KOPT-K1 (cell line): ENCODE measurements around the gene NME3.
A peak's percentile ranks its signal among the peaks of the same experiment; 100 is the strongest.

Experiments used
- H3K27ac ChIP-seq: fragments of 200-600 bp; sonication (generic); 2 replicates; pipeline ENCODE4 v1.5.1; 2016; ENCODE audit warnings: antibody characterized with exemption, mild to moderate bottlenecking, low read depth, low read length; ENCODE audit not compliant: poor library complexity, severe bottlenecking
- H3K36me3 ChIP-seq: fragments of 200-600 bp; sonication (generic); 2 replicates; pipeline ENCODE4 v1.5.1; 2017; ENCODE audit warnings: antibody characterized with exemption, mild to moderate bottlenecking, low read length, moderate library complexity; ENCODE audit not compliant: insufficient read depth
- H3K9me3 ChIP-seq: fragments of 200-600 bp; sonication (generic); 2 replicates; pipeline ENCODE4 v1.5.1; 2017; ENCODE audit warnings: antibody characterized with exemption, low read length, mild to moderate bottlenecking; ENCODE audit not compliant: insufficient read depth, poor library complexity, severe bottlenecking

Gene NME3

GRCh38 chr16:1771188-1771863 is at the start of gene NME3:
Gene NME3 (minus strand): TSS chr16:1771543. CDS start chr16:1771534, 9 bp downstream.
- Histone ChIP-seq H3K36me3 (peaks cover 52% of the 10 kb centered on the region; the same call in 1 of the 2 replicates), H3K27ac (peak within 1 kb of the TSS; percentile 85), H3K9me3 (no peaks in the 10 kb centered on the region)

DNA sequence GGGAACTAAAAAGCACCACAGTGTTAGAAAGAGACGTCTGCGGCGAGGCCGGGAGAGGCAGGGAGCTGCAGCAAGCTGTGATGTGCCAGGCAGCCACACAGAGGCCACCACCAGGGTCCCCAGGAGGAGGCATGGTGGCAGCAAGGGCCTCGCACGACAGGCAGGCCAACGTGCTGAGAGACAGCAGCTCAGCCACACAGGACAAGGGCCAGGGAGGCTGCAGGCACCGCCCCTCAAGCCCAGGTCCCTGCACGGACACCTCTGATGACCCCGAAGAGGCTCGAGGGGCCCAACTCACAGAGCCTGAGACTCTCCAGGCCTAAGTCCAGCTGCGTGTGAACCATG is 49.6 kb upstream of the NME3 start:
- Histone ChIP-seq H3K9me3 (no peaks in the 10 kb centered on the region), H3K27ac (no peak overlapping the region), H3K36me3 (peaks cover 24% of the 10 kb centered on the region)

DNA sequence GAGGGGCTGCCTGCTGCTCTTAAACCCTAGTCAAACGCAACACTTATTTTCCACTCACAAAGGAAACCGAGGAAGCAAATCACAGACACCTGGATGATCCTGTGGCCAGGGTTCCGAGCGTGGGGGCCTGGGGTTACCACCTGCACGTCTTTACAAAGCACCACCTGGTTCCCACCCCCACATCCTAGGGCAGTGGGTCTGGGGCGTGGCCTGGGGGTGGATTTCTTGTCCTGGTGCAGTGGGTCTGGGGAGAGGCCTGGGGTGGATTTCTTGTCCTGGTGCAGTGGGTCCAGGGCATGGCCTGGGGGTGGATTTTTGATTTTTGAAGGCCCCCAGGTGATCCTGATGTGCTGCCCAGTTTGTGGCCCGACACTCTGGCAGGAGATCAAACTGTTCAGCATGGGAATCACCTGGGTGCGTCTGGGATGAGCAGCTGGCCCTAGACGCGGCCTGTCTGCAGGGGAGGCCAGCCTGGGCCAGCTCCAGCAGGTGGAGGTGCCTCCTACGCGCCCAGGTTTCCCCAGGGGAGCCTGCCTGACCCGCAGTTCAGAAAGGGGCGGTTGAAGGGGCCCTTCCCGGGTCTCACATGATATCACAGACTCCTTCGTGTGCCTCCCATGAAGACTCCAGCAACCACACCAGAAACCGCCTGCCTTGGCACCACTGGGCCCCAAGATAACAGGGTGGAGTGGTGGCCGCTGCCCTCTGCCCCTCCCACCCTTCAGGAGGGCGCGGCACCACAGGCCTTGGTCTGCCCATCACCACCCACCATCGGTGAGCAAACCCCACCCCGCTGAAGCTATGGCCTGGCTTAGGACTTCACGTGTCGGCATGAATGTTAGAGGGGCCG is 49.0 kb upstream of the NME3 start:
- Histone ChIP-seq H3K27ac (no peak overlapping the region), H3K9me3 (no peaks in the 10 kb centered on the region), H3K36me3 (peaks cover 24% of the 10 kb centered on the region)

DNA sequence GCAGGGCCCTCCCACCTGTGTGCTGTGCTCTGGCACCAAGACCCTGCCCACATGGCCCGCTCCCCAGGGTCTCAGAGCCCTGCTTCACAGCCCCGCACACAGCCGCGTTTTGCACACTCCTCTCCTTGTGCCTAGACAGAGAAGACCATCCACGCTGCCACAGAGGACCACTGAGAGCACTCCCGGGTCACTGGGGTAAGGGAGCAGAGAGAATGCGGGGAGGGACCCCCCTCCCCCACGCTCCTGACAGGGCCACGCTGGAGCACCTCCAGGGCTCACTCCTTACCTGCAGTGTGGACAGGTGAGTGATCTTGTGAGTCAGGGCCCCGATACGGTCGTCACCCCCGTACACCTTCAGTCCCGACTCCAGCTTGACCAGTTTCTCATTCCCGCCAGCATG is 48.3 kb upstream of the NME3 start:
- H3K36me3 ChIP-seq: peaks cover 24% of the 10 kb centered on the region
- H3K27ac ChIP-seq: no peak overlapping the region
- no peaks in the 10 kb centered on the region for H3K9me3 ChIP-seq

GRCh38 chr16:1818873-1819525 is 47.7 kb upstream of the NME3 start:
- peaks cover 27% of the 10 kb centered on the region for H3K36me3 ChIP-seq
- no peaks in the 10 kb centered on the region for H3K9me3 ChIP-seq
- H3K27ac ChIP-seq: no peak overlapping the region

- H3K36me3 ChIP-seq: peaks cover 33% of the 10 kb centered on the region
- H3K9me3 ChIP-seq: no peaks in the 10 kb centered on the region
- H3K27ac ChIP-seq: no peak overlapping the region
These were observed 47.0 kb upstream of the NME3 start for GRCh38 chr16:1818204-1818872.

GRCh38 chr16:1817716-1818115 is 46.4 kb upstream of the NME3 start:
- Histone ChIP-seq H3K36me3 (peaks cover 32% of the 10 kb centered on the region), H3K9me3 (no peaks in the 10 kb centered on the region), H3K27ac (no peak overlapping the region)

- peaks cover 28% of the 10 kb centered on the region for H3K36me3 ChIP-seq
- H3K9me3 ChIP-seq: no peaks in the 10 kb centered on the region
- H3K27ac ChIP-seq: no peak overlapping the region
These were observed 45.9 kb upstream of the NME3 start for GRCh38 chr16:1817276-1817589.

GRCh38 chr16:1816396-1817275 is 45.3 kb upstream of the NME3 start:
- no peak overlapping the region for H3K27ac ChIP-seq
- H3K9me3 ChIP-seq: no peaks in the 10 kb centered on the region
- peaks cover 22% of the 10 kb centered on the region for H3K36me3 ChIP-seq

GRCh38 chr16:1815461-1815860 is 44.1 kb upstream of the NME3 start:
- H3K27ac ChIP-seq: no peak overlapping the region
- H3K9me3 ChIP-seq: no peaks in the 10 kb centered on the region
- peaks cover 20% of the 10 kb centered on the region for H3K36me3 ChIP-seq

DNA sequence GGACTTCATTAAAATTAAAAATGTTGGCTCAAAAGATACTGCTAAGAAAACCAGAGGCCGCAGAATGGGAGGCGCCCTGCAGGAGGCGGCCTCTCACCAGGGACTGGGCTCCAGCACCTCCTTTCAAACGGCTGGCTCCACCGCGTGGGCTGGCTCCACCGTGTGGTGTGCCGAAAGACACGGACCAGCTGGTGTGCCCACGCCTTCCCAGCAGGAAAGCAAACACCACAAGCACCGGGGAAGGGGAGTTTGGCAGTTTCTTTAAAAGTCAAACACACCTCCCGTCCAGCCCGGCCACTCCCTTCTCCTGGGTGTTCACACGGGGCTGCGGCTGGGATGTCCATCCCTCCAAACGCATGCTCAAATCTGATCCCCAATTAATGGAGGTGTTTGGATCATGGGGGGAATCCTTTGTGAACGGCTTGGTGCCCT is 41.4 kb upstream of the NME3 start:
- H3K27ac ChIP-seq: no peak overlapping the region
- peaks cover 38% of the 10 kb centered on the region for H3K36me3 ChIP-seq
- no peaks in the 10 kb centered on the region for H3K9me3 ChIP-seq

DNA sequence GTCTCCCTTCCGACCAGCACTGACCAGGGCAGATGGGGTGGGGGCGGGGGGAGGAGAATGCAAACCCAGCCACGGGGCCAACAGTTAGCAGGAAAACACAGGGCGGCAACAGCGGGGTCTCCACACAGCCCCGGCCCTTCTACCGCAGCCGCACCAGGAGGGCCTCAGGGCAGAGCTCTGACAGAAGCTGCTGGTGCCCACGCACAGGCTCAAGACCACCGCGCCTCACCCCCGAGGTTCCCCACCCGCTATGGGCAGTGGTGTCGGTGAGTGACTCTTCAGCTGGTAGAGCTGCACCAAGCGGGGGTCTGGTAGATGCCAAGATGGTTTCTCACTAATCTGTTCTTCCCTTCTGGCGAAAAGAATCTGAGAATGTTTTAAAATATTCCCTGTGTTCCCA is 39.2 kb upstream of the NME3 start:
- Histone ChIP-seq H3K27ac (no peak overlapping the region), H3K9me3 (no peaks in the 10 kb centered on the region), H3K36me3 (peaks cover 41% of the 10 kb centered on the region; the same call in 1 of the 2 replicates)

DNA sequence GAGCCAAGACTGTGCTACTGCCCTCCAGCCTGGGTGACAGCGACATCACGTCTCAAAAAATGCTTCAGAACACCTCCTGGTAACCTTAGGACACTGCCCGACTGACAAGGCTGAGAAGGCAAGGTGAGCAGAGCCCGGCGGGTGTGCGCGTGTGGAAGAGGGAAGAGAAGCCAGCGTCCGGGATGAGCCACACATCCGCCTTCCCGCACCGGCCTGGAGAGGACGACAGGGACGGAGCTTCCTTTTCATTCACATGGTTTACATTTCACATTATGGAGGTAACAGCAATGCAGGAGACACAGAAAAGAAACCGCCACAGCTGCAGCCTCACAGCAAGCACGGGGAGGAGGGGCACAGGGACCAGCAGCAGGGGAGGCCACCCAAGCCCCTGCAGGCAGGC is 38.8 kb upstream of the NME3 start:
- H3K36me3 ChIP-seq: peaks cover 41% of the 10 kb centered on the region; the same call in 1 of the 2 replicates

GRCh38 chr16:1809281-1809801 is 38.0 kb upstream of the NME3 start:
- no peaks in the 10 kb centered on the region for H3K9me3 ChIP-seq
- H3K36me3 ChIP-seq: peaks cover 41% of the 10 kb centered on the region; the same call in 1 of the 2 replicates
- H3K27ac ChIP-seq: no peak overlapping the region

More for the DNA sequence above, 38.8 kb upstream of the NME3 start:
- Histone ChIP-seq H3K27ac (no peak overlapping the region), H3K9me3 (no peaks in the 10 kb centered on the region)
